ENCODE data around the gene FHIT.

Gene FHIT

DNA sequence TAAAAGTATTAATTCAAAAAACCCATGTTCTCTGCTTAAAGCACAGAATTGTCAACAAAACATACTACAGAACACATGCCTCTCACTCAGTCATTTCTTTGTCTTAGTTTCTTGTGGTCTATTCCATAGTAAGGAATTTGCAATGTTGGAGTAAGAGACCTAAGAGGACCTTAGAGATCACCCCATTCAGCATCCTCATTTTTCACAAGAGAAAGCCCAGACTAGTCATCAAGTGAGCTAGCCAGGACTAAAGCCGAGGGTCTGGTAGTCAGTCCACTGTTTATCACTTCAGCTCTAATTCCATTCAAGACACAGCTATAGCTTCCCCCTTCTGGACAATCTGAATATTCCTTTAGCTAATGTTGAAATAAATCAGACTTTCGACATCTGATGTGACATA lies 601.1 kb downstream of the FHIT start:
- Histone ChIP-seq H3F3A (ENCODE audit: insufficient read depth) (no peaks in the 10 kb centered on the region), H3K9me2 (replicated peaks; ENCODE audit: insufficient read depth, low read length) (no peaks in the 10 kb centered on the region), H2AFZ (ENCODE audit: low read depth, low read length, severe bottlenecking) (no peak overlapping the region), H3K79me2 (ENCODE audit: insufficient read depth, low read length) (no peaks in the 10 kb centered on the region), H3K27ac (ENCODE audit: low read depth, low read length) (no peak overlapping the region), H3K4me2 (ENCODE audit: low read depth, low read length, poor library complexity, severe bottlenecking) (no peak overlapping the region), H3K9ac (ENCODE audit: low read length) (no peak overlapping the region), H3K36me3 (ENCODE audit: low read length) (no peaks in the 10 kb centered on the region), H3K27me3 (ENCODE audit: low read length) (no peaks in the 10 kb centered on the region), H4K20me1 (ENCODE audit: low read depth, low read length) (no peaks in the 10 kb centered on the region), H3K9me3 (ENCODE audit: insufficient read depth, low read length) (no peaks in the 10 kb centered on the region), H3K4me3 (ENCODE audit: insufficient read depth, low read length, poor library complexity, severe bottlenecking) (no peak overlapping the region)
- no peak for TF ChIP-seq EZH2phosphoT487 (conservative IDR thresholded peaks at IDR 0.05; ENCODE audit: low read length)
- TF ChIP-seq, protein P1, sequence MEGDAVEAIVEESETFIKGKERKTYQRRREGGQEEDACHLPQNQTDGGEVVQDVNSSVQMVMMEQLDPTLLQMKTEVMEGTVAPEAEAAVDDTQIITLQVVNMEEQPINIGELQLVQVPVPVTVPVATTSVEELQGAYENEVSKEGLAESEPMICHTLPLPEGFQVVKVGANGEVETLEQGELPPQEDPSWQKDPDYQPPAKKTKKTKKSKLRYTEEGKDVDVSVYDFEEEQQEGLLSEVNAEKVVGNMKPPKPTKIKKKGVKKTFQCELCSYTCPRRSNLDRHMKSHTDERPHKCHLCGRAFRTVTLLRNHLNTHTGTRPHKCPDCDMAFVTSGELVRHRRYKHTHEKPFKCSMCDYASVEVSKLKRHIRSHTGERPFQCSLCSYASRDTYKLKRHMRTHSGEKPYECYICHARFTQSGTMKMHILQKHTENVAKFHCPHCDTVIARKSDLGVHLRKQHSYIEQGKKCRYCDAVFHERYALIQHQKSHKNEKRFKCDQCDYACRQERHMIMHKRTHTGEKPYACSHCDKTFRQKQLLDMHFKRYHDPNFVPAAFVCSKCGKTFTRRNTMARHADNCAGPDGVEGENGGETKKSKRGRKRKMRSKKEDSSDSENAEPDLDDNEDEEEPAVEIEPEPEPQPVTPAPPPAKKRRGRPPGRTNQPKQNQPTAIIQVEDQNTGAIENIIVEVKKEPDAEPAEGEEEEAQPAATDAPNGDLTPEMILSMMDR (IDR thresholded peaks at IDR 0.05; ENCODE audit: insufficient read depth, low read length, poor library complexity, severe bottlenecking) = no peak

DNA sequence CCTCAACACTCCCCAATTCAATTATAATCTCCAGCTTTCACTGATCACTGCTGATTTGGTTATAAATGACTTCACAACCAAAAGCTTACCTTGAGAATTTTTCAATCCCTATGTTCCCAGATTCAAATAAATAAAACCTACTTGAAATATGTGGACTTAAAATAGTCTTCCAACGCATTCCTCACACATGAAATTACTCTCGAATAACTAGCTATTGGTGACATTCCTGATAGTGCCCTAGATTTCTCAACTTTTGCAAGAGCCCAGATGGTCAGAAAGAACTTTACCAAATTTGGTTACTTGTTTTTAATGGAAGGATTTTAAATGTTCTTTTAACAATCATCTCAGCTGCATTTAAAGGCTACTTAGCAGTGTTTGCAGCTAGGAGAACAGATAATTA lies 605.5 kb downstream of the FHIT start:
- Histone ChIP-seq H3K9me3 (ENCODE audit: insufficient read depth, low read length) (no peaks in the 10 kb centered on the region), H3K79me2 (ENCODE audit: insufficient read depth, low read length) (no peaks in the 10 kb centered on the region), H3K27me3 (ENCODE audit: low read length) (no peaks in the 10 kb centered on the region), H3K9me2 (replicated peaks; ENCODE audit: insufficient read depth, low read length) (no peaks in the 10 kb centered on the region), H2AFZ (ENCODE audit: low read depth, low read length, severe bottlenecking) (no peak overlapping the region), H3F3A (ENCODE audit: insufficient read depth) (no peaks in the 10 kb centered on the region), H3K36me3 (ENCODE audit: low read length) (no peaks in the 10 kb centered on the region), H3K4me2 (ENCODE audit: low read depth, low read length, poor library complexity, severe bottlenecking) (no peak overlapping the region), H4K20me1 (ENCODE audit: low read depth, low read length) (no peaks in the 10 kb centered on the region), H3K4me3 (ENCODE audit: insufficient read depth, low read length, poor library complexity, severe bottlenecking) (no peak overlapping the region), H3K9ac (ENCODE audit: low read length) (no peak overlapping the region), H3K27ac (ENCODE audit: low read depth, low read length) (no peak overlapping the region)
- TF ChIP-seq, protein P1 (IDR thresholded peaks at IDR 0.05; ENCODE audit: insufficient read depth, low read length, poor library complexity, severe bottlenecking) = no peak
- TF ChIP-seq EZH2phosphoT487 (conservative IDR thresholded peaks at IDR 0.05; ENCODE audit: low read length) = no peak

DNA sequence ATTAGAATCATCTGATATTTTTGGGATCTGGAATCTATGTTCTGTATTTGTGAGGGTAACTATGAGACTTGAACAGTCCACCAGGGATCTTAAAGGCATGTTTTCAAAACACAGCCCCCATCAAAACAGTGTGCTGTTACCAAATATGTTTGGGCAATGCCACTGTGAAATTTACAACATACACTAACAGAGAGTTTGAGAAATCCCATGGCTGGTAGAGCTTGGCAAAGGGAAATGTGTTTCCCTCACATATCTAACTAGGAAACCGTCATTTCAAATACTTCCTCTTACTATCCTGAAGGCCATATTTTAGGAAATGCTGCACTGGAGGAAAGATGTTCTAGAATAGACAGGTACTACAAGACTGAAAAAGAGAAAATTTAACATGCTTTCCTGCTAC lies 607.4 kb downstream of the FHIT start:
- Histone ChIP-seq H3K9me2 (replicated peaks; ENCODE audit: insufficient read depth, low read length) (no peaks in the 10 kb centered on the region), H3F3A (ENCODE audit: insufficient read depth) (no peaks in the 10 kb centered on the region), H3K36me3 (ENCODE audit: low read length) (no peaks in the 10 kb centered on the region), H3K4me2 (ENCODE audit: low read depth, low read length, poor library complexity, severe bottlenecking) (no peak overlapping the region), H3K9me3 (ENCODE audit: insufficient read depth, low read length) (no peaks in the 10 kb centered on the region), H4K20me1 (ENCODE audit: low read depth, low read length) (no peaks in the 10 kb centered on the region), H3K27me3 (ENCODE audit: low read length) (no peaks in the 10 kb centered on the region), H3K4me3 (ENCODE audit: insufficient read depth, low read length, poor library complexity, severe bottlenecking) (no peak overlapping the region), H3K9ac (ENCODE audit: low read length) (no peak overlapping the region), H2AFZ (ENCODE audit: low read depth, low read length, severe bottlenecking) (no peak overlapping the region), H3K27ac (ENCODE audit: low read depth, low read length) (no peak overlapping the region), H3K79me2 (ENCODE audit: insufficient read depth, low read length) (no peaks in the 10 kb centered on the region)
- TF ChIP-seq, protein P1 (IDR thresholded peaks at IDR 0.05; ENCODE audit: insufficient read depth, low read length, poor library complexity, severe bottlenecking) = no peak
- no peak for TF ChIP-seq EZH2phosphoT487 (conservative IDR thresholded peaks at IDR 0.05; ENCODE audit: low read length)
